Panc1 (cell line): ENCODE measurements around the gene NT5C. TPM values are rescaled to one million over a fixed set of nuclear protein-coding genes. Genes with fewer than 3 reads are reported as not detected.

Experiments
- ATAC-seq: fragments of 200-7000 bp; cut with Tn5 transposase; 2 replicates; pipeline ENCODE4 v1.9.1; 2020; ENCODE audit warnings: mild to moderate bottlenecking, moderate library complexity
- BruUV-seq: library from RNA; stranded (reverse); fragments of 400-500 nt; replicated peaks from 2 replicates; lab custom pipeline; 2021; lab: Mats Ljungman, UMichigan
- CTCF ChIA-PET: fragments of 300-600 bp; sonication (Branson Sonifier 250); formaldehyde crosslinking; loops from one replicate; lab custom pipeline; 2022; ENCODE audit warnings: antibody characterized with exemption; lab: Charles Lee
- POLR2A ChIA-PET: fragments of 300-600 bp; sonication (Branson Sonifier 250); formaldehyde crosslinking; loops from one replicate; lab custom pipeline; 2022; ENCODE audit warnings: antibody characterized with exemption; lab: Charles Lee
- DNase-seq: peaks from one replicate; pipeline ENCODE4 v3.0.0-alpha.2; 2010; ENCODE audit warnings: low read depth, low spot score
- H3K27ac ChIP-seq: 2 replicates; pipeline ENCODE4 v1.5.1; 2011; ENCODE audit warnings: mild to moderate bottlenecking, low read length, inconsistent platforms
- H3K27me3 ChIP-seq: fragments of 200-500 bp; sonication (Bioruptor generic); 2 replicates; pipeline ENCODE4 v1.6.0; 2014; ENCODE audit warnings: low read length, inconsistent platforms; ENCODE audit not compliant: control insufficient read depth, insufficient read depth
- H3K36me3 ChIP-seq: fragments of 200-500 bp; sonication (Bioruptor generic); 2 replicates; pipeline ENCODE4 v1.5.1; 2014; ENCODE audit warnings: inconsistent platforms, mild to moderate bottlenecking, low read length, moderate library complexity; ENCODE audit not compliant: control insufficient read depth, insufficient read depth
- H3K4me1 ChIP-seq: 2 replicates; pipeline ENCODE4 v1.5.1; 2011; ENCODE audit warnings: inconsistent platforms, mild to moderate bottlenecking, low read length, moderate library complexity; ENCODE audit not compliant: control insufficient read depth, insufficient read depth
- H3K4me3 ChIP-seq, 2 experiments: 2 replicates each; pipeline ENCODE4 v1.5.1; 2011 to 2012; ENCODE audit warnings: low read depth in 2 of 2, low read length in 2 of 2, mild to moderate bottlenecking in 2 of 2, inconsistent platforms in 1 of 2, moderate library complexity in 1 of 2
- H3K9me3 ChIP-seq: fragments of 200-500 bp; sonication (Bioruptor generic); 2 replicates; pipeline ENCODE4 v1.5.1; 2014; ENCODE audit warnings: low read depth, mild to moderate bottlenecking, inconsistent platforms, low read length, moderate library complexity; ENCODE audit not compliant: control insufficient read depth, insufficient read depth
- CTCF ChIP-seq: fragments of 450-650 bp; IDR thresholded peaks from 2 replicates; pipeline ENCODE4 v1.5.1; 2017; ENCODE audit warnings: mild to moderate bottlenecking
- POLR2AphosphoS5 ChIP-seq: IDR thresholded peaks from 2 replicates; pipeline ENCODE4 v1.6.1; 2012; ENCODE audit warnings: mild to moderate bottlenecking, low read depth, low read length, moderate library complexity
- SIN3A ChIP-seq: IDR thresholded peaks from 2 replicates; pipeline ENCODE4 v1.6.1; 2012; ENCODE audit warnings: low read depth, mild to moderate bottlenecking, low read length, moderate library complexity, borderline replicate concordance; ENCODE audit not compliant: insufficient read depth
- TCF7L2 ChIP-seq: IDR thresholded peaks from 2 replicates; pipeline ENCODE4 v1.6.1; 2011; ENCODE audit warnings: mild to moderate bottlenecking, low read depth, low read length, inconsistent platforms
- in situ Hi-C: cut with HindIII; loops from 2 replicates; pipeline ENCODE4 v1.10.0; 2016; ENCODE audit warnings: low sequenced_read_pairs, low pct_unique_long_range_greater_than_20kb
- intact Hi-C: fragments of 100-400 bp; cut with micrococcal nuclease; formaldehyde crosslinking; loops from one replicate; pipeline ENCODE4 v1.10.0; 2022; ENCODE audit not compliant: unreplicated experiment
- total RNA-seq: library from RNA; stranded (reverse); gene quantifications from one replicate; pipeline ENCODE4 v1.2.1, GENCODE V29; 2021; ENCODE audit not compliant: unreplicated experiment
- TF ChIP-seq, protein P1 (sequence below), 2 experiments: IDR thresholded peaks; 2 replicates each; pipeline ENCODE4 v1.6.1; 2011 to 2012; ENCODE audit warnings: low read depth in 2 of 2, control low read depth in 1 of 2, low read length in 1 of 2, mild to moderate bottlenecking in 1 of 2, moderate library complexity in 1 of 2; ENCODE audit not compliant: insufficient read depth in 1 of 2

NT5C gene
- total RNA-seq, 1 experiment from 2014 or later = 63.4 TPM

DNA sequence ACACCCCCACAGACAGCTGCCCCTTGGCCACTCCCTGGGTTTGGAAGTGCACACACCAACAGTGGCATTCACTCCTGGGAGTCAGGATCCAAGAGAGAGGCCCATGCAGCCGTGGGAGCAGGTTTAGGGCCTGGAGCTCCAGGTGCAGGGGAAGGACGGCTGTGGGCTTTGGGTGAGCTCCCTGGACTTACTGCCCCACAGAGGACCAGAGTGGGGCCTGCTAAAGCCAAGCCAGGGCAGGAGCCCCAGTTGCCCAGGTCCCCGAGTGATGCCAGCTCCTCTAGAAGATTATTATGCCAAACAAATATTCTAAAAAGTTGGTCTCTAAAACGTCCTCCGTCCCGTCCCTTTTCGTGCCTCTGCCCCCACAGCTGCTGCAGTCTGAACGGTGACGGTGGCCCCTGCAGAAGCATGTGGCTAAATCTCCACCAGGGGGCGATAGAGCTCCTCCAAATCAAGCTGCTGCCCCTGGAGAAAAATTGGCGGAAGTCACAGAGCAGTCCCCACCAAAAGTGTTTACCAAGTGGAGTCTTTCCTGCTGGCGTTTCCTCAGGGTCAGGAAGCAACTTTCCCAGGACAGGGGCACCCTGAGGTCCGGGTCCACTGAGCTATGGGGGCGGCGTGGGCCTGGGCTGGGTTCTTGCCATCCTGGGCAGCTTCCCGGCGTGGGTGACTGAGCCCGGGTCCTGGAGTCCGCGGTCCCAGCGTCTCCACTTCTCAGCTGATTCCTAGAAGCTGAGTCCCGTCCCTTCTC lies 17.6 kb downstream of the NT5C start:
- H3K4me1 ChIP-seq = peaks cover 23% of the 10 kb centered on the region
- CTCF ChIA-PET = interaction anchor here (0.5 to 2.2 kb wide), 28 partner anchors 9 to 411 kb away, joined by 3 to 21 read pairs (median 5); partner anchors contain the start of genes NT5C, NUP85, SLC16A5 and SUMO2
- H3K9me3 ChIP-seq = no peaks in the 10 kb centered on the region
- peak overlapping the region; percentile 60 for H3K27ac ChIP-seq
- DNase-seq = no peak
- no peaks in the 10 kb centered on the region for H3K27me3 ChIP-seq
- TF ChIP-seq POLR2AphosphoS5 (peak; percentile 43; the same call in 1 of the 2 replicates), CTCF (peak; percentile 97), SIN3A (peak; percentile 60; the same call in 1 of the 2 replicates), TCF7L2 (no peak)
- TF ChIP-seq, protein P1, sequence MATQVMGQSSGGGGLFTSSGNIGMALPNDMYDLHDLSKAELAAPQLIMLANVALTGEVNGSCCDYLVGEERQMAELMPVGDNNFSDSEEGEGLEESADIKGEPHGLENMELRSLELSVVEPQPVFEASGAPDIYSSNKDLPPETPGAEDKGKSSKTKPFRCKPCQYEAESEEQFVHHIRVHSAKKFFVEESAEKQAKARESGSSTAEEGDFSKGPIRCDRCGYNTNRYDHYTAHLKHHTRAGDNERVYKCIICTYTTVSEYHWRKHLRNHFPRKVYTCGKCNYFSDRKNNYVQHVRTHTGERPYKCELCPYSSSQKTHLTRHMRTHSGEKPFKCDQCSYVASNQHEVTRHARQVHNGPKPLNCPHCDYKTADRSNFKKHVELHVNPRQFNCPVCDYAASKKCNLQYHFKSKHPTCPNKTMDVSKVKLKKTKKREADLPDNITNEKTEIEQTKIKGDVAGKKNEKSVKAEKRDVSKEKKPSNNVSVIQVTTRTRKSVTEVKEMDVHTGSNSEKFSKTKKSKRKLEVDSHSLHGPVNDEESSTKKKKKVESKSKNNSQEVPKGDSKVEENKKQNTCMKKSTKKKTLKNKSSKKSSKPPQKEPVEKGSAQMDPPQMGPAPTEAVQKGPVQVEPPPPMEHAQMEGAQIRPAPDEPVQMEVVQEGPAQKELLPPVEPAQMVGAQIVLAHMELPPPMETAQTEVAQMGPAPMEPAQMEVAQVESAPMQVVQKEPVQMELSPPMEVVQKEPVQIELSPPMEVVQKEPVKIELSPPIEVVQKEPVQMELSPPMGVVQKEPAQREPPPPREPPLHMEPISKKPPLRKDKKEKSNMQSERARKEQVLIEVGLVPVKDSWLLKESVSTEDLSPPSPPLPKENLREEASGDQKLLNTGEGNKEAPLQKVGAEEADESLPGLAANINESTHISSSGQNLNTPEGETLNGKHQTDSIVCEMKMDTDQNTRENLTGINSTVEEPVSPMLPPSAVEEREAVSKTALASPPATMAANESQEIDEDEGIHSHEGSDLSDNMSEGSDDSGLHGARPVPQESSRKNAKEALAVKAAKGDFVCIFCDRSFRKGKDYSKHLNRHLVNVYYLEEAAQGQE (IDR thresholded peaks at IDR 0.05; ENCODE audit: insufficient read depth in 1 of 2, low read depth in 2 of 2, low read length in 1 of 2) = no peak
- H3K36me3 ChIP-seq = peaks cover 6% of the 10 kb centered on the region; the same call in 1 of the 2 replicates
- intact Hi-C loops = no loop called here
- ATAC-seq = peak; percentile 84
- POLR2A ChIA-PET = interaction anchor here (0.5 to 0.6 kb wide), 2 partner anchors 156 to 186 kb away, joined by 4 to 6 read pairs; no protein-coding TSS in a partner anchor
- no TSS peak for BruUV-seq
- H3K4me3 ChIP-seq = peak overlapping the region; percentile 7 to 31; a peak in 3 of 4 replicates
- in situ Hi-C loops = no loop called here

DNA sequence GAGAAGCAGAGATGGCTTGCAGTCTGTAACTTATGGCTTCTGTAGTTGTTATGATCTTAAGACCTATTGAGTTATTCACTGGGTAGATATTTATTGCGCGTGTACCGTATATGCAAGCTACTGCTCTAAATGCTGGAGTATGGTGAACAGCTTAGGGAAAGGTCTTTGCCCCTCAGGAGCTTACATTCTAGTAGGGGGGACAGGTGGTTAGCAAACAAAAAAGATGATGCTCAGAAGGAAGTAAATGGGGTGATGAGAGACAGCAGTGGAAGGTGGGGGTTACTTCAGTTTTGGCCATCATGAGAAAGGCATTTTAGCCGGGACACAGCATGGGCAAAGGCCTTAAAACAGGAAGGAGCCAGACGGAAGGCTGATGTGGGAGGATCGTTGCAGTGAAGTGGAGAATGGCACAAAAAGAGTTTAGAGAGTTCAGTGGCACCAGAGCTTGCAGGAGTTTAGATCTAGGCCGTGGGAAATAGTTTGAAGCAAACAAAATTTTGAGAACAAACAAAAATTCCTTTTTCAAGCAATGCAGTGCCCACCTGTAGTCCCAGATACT lies 19.7 kb downstream of the NT5C start:
- peaks cover 6% of the 10 kb centered on the region; the same call in 1 of the 2 replicates for H3K36me3 ChIP-seq
- peak overlapping the region; percentile 83 to 88 for H3K4me3 ChIP-seq
- ChIA-PET POLR2A (interaction anchor here (0.6 kb wide), 2 partner anchors 78 to 82 kb away, joined by 3 read pairs; no protein-coding TSS in a partner anchor), CTCF (interaction anchor here (0.6 to 1.7 kb wide), 5 partner anchors 19 to 173 kb away, joined by 3 to 5 read pairs (median 3); partner anchors contain the start of gene NT5C)
- peaks cover 26% of the 10 kb centered on the region for H3K4me1 ChIP-seq
- in situ Hi-C loops = no loop called here
- intact Hi-C loops = no loop called here
- H3K27ac ChIP-seq = peak overlapping the region; percentile 55; the same call in 1 of the 2 replicates
- TF ChIP-seq CTCF (no peak), POLR2AphosphoS5 (no peak), TCF7L2 (no peak), SIN3A (no peak)
- TF ChIP-seq, protein P1 (IDR thresholded peaks at IDR 0.05; ENCODE audit: insufficient read depth in 1 of 2, low read depth in 2 of 2, low read length in 1 of 2) = no peak
- no peaks in the 10 kb centered on the region for H3K27me3 ChIP-seq
- ATAC-seq (no peak), DNase-seq (no peak)
- no peaks in the 10 kb centered on the region for H3K9me3 ChIP-seq
- BruUV-seq = TSS peak; percentile 81
